HL-60 (cell line): ENCODE results near the gene GCK.

ENCODE experiments used
- GABPA ChIP-seq: IDR thresholded peaks from 2 replicates; pipeline ENCODE4 v1.6.1; 2012; ENCODE audit warnings: low read depth
- POLR2AphosphoS5 ChIP-seq: IDR thresholded peaks from 2 replicates; pipeline ENCODE4 v1.6.1; 2012; ENCODE audit warnings: low read depth
- REST ChIP-seq: IDR thresholded peaks from 2 replicates; pipeline ENCODE4 v1.6.1; 2012; ENCODE audit warnings: low read depth; ENCODE audit not compliant: insufficient replicate concordance
- SPI1 ChIP-seq: IDR thresholded peaks from 2 replicates; pipeline ENCODE4 v1.6.1; 2012; ENCODE audit warnings: low read depth, mild to moderate bottlenecking, borderline replicate concordance
- TF ChIP-seq, protein P1 (sequence below): IDR thresholded peaks from one replicate; pipeline ENCODE4 v1.5.1; 2011; ENCODE audit warnings: low read length, control low read depth, inconsistent platforms; ENCODE audit not compliant: insufficient read depth

DNA sequence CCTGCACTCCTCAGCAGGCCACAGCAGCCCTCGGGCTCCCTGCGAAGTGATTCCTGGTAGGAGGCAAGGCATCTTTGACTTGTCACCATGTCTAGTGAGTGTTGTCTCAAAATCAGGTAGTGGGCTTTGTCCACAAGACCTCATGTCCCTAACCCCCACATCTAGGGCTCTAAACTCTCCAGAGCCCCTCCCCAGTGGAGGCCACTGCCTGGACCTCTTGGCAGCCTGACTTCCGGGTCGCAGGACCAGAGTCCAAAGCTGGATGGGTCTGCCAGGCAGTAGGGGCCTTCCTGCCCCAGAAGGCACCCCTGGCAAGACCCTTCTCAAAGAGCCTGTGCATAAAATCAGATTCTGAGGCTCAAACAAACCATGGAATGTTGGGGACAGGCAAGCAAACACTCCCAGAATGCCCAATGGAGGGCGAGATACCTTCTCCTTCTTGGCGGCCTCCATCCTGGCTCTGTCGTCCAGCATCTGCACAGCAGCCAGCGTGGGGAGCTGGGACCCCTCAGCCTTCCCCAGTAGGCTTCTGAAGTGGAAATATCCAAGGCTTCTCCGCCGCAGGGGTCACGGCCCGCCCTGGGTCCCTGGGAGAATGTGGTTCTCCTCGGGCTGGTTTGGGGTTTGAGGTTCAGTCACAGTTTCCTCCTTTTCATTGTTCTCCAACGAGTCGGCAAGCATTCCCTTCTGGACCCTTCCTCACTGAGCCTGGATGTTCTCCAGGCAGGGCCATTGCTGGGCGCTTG is 586 bp downstream of the GCK start:
- TF ChIP-seq POLR2AphosphoS5 (no peak), REST (no peak), SPI1 (no peak), GABPA (no peak)
- TF ChIP-seq, protein P1, sequence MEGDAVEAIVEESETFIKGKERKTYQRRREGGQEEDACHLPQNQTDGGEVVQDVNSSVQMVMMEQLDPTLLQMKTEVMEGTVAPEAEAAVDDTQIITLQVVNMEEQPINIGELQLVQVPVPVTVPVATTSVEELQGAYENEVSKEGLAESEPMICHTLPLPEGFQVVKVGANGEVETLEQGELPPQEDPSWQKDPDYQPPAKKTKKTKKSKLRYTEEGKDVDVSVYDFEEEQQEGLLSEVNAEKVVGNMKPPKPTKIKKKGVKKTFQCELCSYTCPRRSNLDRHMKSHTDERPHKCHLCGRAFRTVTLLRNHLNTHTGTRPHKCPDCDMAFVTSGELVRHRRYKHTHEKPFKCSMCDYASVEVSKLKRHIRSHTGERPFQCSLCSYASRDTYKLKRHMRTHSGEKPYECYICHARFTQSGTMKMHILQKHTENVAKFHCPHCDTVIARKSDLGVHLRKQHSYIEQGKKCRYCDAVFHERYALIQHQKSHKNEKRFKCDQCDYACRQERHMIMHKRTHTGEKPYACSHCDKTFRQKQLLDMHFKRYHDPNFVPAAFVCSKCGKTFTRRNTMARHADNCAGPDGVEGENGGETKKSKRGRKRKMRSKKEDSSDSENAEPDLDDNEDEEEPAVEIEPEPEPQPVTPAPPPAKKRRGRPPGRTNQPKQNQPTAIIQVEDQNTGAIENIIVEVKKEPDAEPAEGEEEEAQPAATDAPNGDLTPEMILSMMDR = no peak
